Lower leg skin (tissue), 4 donors: ENCODE measurements around the gene ASIC4. TPM values are rescaled to one million over a fixed set of nuclear protein-coding genes. Genes with fewer than 3 reads are reported as not detected.

Source experiments
- DNase-seq, 2 donors: peaks; one replicate each; pipeline ENCODE4 v3.0.0-alpha.2; 2019; ENCODE audit warnings: low spot score in 2 of 2
- H3K4me3 ChIP-seq: fragments of 200-600 bp; sonication (generic); 2 replicates; pipeline ENCODE4 v1.5.1; 2017; ENCODE audit warnings: mild to moderate bottlenecking, low read depth; ENCODE audit not compliant: poor library complexity, severe bottlenecking
- CTCF ChIP-seq, 3 donors: fragments of 450-650 bp; IDR thresholded peaks; one replicate each; pipeline ENCODE4 v1.5.1; 2016; ENCODE audit warnings: antibody characterized with exemption in 3 of 3, mild to moderate bottlenecking in 3 of 3, moderate library complexity in 2 of 3
- POLR2A ChIP-seq, 2 donors: fragments of 450-650 bp; IDR thresholded peaks; one replicate each; pipeline ENCODE4 v1.6.1; 2016 to 2017; ENCODE audit warnings: antibody characterized with exemption in 2 of 2, mild to moderate bottlenecking in 1 of 2, moderate library complexity in 1 of 2
- whole genome bisulfite sequencing, 2 donors: methylation state at CpG; one replicate each; pipeline ENCODE4 v1.1.5; 2018; 5-methylcytosine and 5-hydroxymethylcytosine counted together
- intact Hi-C: fragments of 100-400 bp; cut with DNase I; formaldehyde crosslinking; loops from one replicate; pipeline ENCODE4 v1.15.0; 2023; ENCODE audit warnings: low total_unique reads
- total RNA-seq, 4 donors: library from RNA; depleted of rRNA; stranded (reverse); fragments of >200 nt; gene quantifications; one replicate each; pipeline ENCODE4 v1.1.0, GENCODE V29; 2016

ASIC4 gene
- total RNA-seq, 4 donors from 2014 or later = 0.26 TPM; not detected in 3

GRCh38 chr2:219538504-219538951 is 24.2 kb downstream of the ASIC4 start:
- no peak overlapping the region for H3K4me3 ChIP-seq
- no peak for TF ChIP-seq CTCF (IDR thresholded peaks at IDR 0.05)
- TF ChIP-seq POLR2A (IDR thresholded peaks at IDR 0.05) = no peak
- no peak for DNase-seq
- 74 to 75% methylated on average over 6 of the region's 6 CpGs for WGBS, 2 donors
- intact Hi-C loops = no loop called here

GRCh38 chr2:219538956-219539788 is 24.9 kb downstream of the ASIC4 start:
- no peak for TF ChIP-seq POLR2A (IDR thresholded peaks at IDR 0.05)
- TF ChIP-seq CTCF (IDR thresholded peaks at IDR 0.05) = no peak
- no peak for DNase-seq
- H3K4me3 ChIP-seq = no peak overlapping the region
- WGBS, 2 donors = 88 to 90% methylated on average over 32 of the region's 32 CpGs
- intact Hi-C loops = no loop called here

- intact Hi-C loops = loop anchor here (5.0 kb wide), 1 partner anchor 147 kb away; no protein-coding TSS in a partner anchor
- no peak for DNase-seq
- 90 to 94% methylated on average over 34 to 42 of the region's 46 CpGs for WGBS, 2 donors
- TF ChIP-seq CTCF (IDR thresholded peaks at IDR 0.05) (no peak), POLR2A (IDR thresholded peaks at IDR 0.05) (no peak)
- no peak overlapping the region for H3K4me3 ChIP-seq
Measured at GRCh38 chr2:219539926-219540678, 25.8 kb downstream of the ASIC4 start.

- 91 to 94% methylated on average over 11 to 12 of the region's 12 CpGs for WGBS, 2 donors
- intact Hi-C loops = loop anchor here (5.0 kb wide), 1 partner anchor 146 kb away; no protein-coding TSS in a partner anchor
- TF ChIP-seq POLR2A (IDR thresholded peaks at IDR 0.05) (no peak), CTCF (IDR thresholded peaks at IDR 0.05) (no peak)
- H3K4me3 ChIP-seq = no peak overlapping the region
- DNase-seq = no peak
Measured at GRCh38 chr2:219540784-219541504, 26.7 kb downstream of the ASIC4 start.

GRCh38 chr2:219541611-219542180 is 27.4 kb downstream of the ASIC4 start:
- intact Hi-C loops = loop anchor here (5.0 kb wide), 1 partner anchor 146 kb away; no protein-coding TSS in a partner anchor
- peak; percentile 54 to 93 for DNase-seq
- TF ChIP-seq CTCF (IDR thresholded peaks at IDR 0.05) = peak in 1 of 3 donors; percentile 80
- TF ChIP-seq POLR2A (IDR thresholded peaks at IDR 0.05) = no peak
- no peak overlapping the region for H3K4me3 ChIP-seq
- WGBS, 2 donors = 6 to 27% methylated on average over 29 to 39 of the region's 48 CpGs
